HFF-Myc (cell line): ENCODE measurements around the gene CMIP.

Source experiments
- DNase-seq: peaks from one replicate; pipeline ENCODE4 v3.0.0-alpha.2; 2011; ENCODE audit warnings: low read depth; ENCODE audit errors: extremely low read depth
- H3K4me3 ChIP-seq: replicated peaks from 2 replicates; pipeline ENCODE4 v1.5.1; 2011; ENCODE audit warnings: low read depth, mild to moderate bottlenecking, control low read depth, low read length
- TF ChIP-seq, protein P1 (sequence below): IDR thresholded peaks from 2 replicates; pipeline ENCODE4 v1.5.1; 2012; ENCODE audit warnings: mild to moderate bottlenecking, low read depth, low read length, control low read depth; ENCODE audit errors: missing control alignments

The CMIP gene

DNA sequence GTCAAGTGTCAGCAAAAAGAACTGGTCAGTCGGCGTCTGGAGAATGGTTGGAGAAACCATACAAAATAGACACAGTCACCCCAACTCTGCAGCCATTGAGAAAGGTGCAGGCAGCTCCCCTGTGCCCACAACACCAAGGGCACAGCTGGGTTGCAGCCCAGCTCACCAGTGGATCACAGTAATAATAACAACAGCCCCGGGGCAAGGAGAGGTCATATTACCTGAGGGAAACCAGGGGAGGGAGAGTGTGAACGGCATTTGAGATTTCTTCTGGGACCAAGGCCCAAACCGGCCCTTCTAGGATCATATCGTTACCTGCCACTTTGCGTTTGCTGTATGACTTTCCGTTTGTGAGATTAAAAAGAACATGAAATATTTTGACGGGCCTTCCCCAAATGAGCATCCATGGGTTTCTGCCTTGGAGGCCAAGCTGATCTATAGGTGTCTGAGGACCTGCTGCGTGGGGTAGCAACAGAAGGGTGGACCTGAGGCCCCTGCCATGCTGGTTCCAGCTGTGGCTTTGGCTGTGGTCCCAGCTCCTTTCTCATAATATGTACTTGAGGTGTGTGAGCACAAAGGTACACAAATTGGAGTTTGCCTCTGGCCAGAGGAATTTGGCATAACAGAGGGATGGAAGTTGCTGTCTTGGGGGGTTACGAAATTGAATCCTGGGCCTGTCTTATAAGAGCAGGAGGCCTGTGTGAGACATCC lies 154.6 kb downstream of the CMIP start:
- TF ChIP-seq, protein P1, sequence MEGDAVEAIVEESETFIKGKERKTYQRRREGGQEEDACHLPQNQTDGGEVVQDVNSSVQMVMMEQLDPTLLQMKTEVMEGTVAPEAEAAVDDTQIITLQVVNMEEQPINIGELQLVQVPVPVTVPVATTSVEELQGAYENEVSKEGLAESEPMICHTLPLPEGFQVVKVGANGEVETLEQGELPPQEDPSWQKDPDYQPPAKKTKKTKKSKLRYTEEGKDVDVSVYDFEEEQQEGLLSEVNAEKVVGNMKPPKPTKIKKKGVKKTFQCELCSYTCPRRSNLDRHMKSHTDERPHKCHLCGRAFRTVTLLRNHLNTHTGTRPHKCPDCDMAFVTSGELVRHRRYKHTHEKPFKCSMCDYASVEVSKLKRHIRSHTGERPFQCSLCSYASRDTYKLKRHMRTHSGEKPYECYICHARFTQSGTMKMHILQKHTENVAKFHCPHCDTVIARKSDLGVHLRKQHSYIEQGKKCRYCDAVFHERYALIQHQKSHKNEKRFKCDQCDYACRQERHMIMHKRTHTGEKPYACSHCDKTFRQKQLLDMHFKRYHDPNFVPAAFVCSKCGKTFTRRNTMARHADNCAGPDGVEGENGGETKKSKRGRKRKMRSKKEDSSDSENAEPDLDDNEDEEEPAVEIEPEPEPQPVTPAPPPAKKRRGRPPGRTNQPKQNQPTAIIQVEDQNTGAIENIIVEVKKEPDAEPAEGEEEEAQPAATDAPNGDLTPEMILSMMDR = no peak
- DNase-seq = no peak
- no peak overlapping the region for H3K4me3 ChIP-seq

DNA sequence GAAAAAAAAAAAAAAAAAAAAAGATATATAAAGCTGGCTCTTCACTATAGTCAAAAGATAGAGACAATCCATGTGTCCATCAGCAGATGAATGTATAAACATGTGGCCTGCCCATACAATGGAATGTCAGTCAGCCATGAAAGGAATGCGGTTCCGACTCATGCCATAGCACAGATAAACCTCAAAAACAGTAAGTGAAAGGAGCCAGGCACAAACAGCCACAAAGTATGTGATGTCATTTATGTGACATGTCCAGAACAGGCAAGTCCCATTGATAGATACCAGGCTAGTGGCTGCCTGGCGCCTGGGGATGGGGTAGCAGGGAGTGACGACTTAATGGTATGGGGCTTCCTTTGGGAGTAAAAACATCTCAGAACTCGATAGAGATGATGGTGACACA lies 155.7 kb downstream of the CMIP start:
- TF ChIP-seq, protein P1 = no peak
- no peak for DNase-seq
- H3K4me3 ChIP-seq = no peak overlapping the region

DNA sequence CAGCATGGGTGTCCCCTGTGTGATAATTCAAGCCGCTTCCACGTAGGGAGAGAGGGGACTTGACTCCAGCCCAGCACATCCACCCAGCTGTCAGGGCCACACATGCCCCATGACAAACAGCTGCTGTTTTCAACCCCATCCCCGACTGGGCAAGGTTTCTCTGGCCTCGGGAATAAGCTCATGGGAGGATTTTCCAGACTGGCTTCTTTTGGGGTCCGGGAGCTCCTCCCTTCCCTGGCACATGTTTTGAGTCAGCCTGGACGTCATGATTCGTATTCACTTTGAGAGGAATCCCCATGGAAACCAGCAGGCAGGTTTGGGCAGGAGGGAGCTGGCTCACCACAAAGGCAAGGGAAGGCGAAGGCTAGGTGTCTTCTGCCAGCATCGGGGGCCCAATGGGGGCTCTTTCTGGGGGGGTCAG lies 156.4 kb downstream of the CMIP start:
- DNase-seq = peak; percentile 60
- H3K4me3 ChIP-seq = no peak overlapping the region
- TF ChIP-seq, protein P1 = no peak

DNA sequence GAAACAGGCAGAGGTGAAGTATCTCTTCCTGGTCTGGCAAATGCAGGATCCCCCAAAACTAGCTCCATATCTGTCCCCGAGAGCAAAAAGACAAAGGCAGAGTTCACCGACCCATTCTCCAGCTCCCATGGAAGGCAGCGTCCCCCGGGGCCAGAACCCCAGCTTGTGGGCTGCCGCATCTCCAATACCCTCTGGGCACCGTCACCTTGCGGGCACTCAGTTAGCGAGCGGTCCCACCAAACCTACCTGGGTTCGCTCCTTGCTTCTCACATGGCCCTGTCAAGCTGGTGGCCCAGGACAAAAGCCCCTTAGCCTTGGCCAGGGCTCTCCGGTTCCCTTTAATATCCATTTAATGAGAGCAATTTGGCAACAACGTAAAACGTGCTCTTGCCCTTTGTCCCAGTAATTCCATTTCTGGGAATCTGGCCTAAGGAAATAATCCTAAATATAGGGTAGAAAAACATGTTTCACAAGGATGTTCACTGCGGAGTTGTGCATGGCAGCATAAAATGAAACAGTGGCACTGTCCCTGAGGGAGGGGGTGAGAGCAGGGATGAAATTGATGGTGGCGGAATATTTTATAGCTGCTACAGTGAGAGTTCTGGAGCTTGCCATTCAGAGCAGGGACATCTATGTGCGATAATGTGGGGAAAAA lies 157.1 kb downstream of the CMIP start:
- H3K4me3 ChIP-seq = no peak overlapping the region
- TF ChIP-seq, protein P1 = no peak
- DNase-seq = no peak

DNA sequence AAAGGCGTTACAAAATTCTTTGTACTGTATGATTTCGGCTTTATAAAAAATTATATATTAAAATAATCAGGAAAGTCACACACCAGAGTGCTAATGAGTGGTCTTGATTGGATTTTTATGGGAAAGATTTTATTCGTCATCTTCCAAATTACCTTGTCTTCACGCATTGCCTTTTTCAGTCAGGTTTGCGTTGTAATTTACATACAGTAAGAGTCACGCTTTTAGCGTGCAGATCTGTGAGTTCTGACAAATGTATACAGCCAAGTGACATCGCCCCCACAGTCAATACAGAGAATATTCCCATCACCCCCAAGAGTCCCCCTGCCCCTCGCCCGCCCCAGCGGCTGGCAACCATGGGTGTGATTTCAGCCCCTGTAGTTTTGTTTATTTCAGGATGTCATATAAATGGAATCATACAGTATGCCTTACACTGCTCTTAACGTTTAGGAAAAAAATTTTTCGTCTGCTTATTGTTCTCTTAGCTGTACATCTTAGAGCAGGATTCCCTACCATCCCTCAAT lies 157.7 kb downstream of the CMIP start:
- H3K4me3 ChIP-seq = no peak overlapping the region

DNA sequence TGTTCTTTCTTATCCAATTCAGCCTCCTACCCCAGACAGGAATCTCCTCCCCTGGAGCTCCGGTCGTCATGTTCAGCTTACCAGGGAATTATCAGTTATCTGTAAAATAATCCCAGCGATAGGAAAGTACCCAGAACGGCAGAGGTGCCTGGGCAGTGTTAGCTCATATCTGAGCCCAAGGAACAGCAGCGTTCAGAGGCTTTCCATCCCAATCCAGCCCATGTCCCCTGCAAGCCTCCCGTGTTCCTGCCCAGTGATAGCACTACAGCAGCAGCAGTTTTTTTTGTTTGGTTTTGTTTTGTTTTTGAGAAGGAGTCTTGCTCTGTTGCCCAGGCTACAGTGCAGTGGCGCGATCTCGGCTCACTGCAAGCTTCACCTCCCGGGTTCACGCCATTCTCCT lies 158.2 kb downstream of the CMIP start:
- no peak for DNase-seq
- TF ChIP-seq, protein P1 = no peak
- H3K4me3 ChIP-seq = no peak overlapping the region

More for the DNA sequence above, 157.7 kb downstream of the CMIP start:
- TF ChIP-seq, protein P1 = no peak
- no peak for DNase-seq
